SK-N-SH (cell line): ENCODE measurements around the gene OXSR1. TPM values are rescaled to one million over a fixed set of nuclear protein-coding genes. Genes with fewer than 3 reads are reported as not detected.
"Not testable (repeated sequence)": the region's sequence is repeated elsewhere in the genome, so short reads cannot be mapped to it uniquely, and the experiment has no call there.

Experiments used
- CTCF ChIA-PET: fragments of 300-600, 350-600 bp; formaldehyde crosslinking; extraction: SDS; loops from one replicate; lab custom pipeline; 2021; lab: Yijun Ruan, JAX
- POLR2A ChIA-PET: fragments of 350-600 bp; sonication (Branson Sonifier 250); formaldehyde crosslinking; extraction: SDS; loops from one replicate; lab custom pipeline; 2020; ENCODE audit warnings: antibody characterized with exemption, inconsistent platforms; lab: Yijun Ruan, JAX
- DNase-seq: peaks from one replicate; pipeline ENCODE4 v3.0.0; 2012
- H2AFZ ChIP-seq: fragments of 200-600 bp; sonication (generic); 2 replicates; pipeline ENCODE4 v1.8.1; 2016; ENCODE audit warnings: antibody characterized with exemption, mild to moderate bottlenecking, low read depth
- H3F3A ChIP-seq: fragments of 200-600 bp; sonication (generic); replicated peaks from 2 replicates; pipeline ENCODE3; 2016; ENCODE audit warnings: antibody characterized with exemption, mild to moderate bottlenecking; ENCODE audit not compliant: insufficient read depth
- H3K27ac ChIP-seq, 2 experiments: fragments of 200-500 bp in 1 of 2; fragments of 200-600 bp in 1 of 2; sonication (Bioruptor generic) in 1 of 2; sonication (generic), shearing (Covaris generic) in 1 of 2; 2 replicates each; pipeline versions ENCODE4 v1.5.1 to v1.6.1; 2014 to 2016; ENCODE audit warnings: low read depth in 2 of 2, inconsistent platforms in 1 of 2, low read length in 1 of 2, mild to moderate bottlenecking in 1 of 2, mixed read lengths in 1 of 2
- H3K27me3 ChIP-seq: fragments of 200-600 bp; sonication (generic), shearing (Covaris generic); 2 replicates; pipeline ENCODE4 v1.6.1; 2016; ENCODE audit warnings: mixed run types; ENCODE audit not compliant: insufficient read depth
- H3K36me3 ChIP-seq, 2 experiments: fragments of 200-500 bp in 1 of 2; fragments of 200-600 bp in 1 of 2; sonication (Bioruptor generic) in 1 of 2; sonication (generic) in 1 of 2; replicated peaks in 1 of 2; 2 replicates each; pipeline versions ENCODE3 to v1.5.1; 2014 to 2016; ENCODE audit warnings: low read length in 1 of 2, mild to moderate bottlenecking in 1 of 2; ENCODE audit not compliant: insufficient read depth in 2 of 2, control insufficient read depth in 1 of 2
- H3K4me1 ChIP-seq, 2 experiments: fragments of 200-500 bp in 1 of 2; fragments of 200-600 bp in 1 of 2; sonication (Bioruptor generic) in 1 of 2; sonication (generic), shearing (Covaris generic) in 1 of 2; 2 replicates each; pipeline versions ENCODE4 v1.5.1 to v1.6.1; 2014 to 2016; ENCODE audit warnings: low read depth in 1 of 2, low read length in 1 of 2, mixed run types in 1 of 2; ENCODE audit not compliant: insufficient read depth in 2 of 2, control insufficient read depth in 1 of 2
- H3K4me2 ChIP-seq: fragments of 200-600 bp; sonication (generic), shearing (Covaris generic); 2 replicates; pipeline ENCODE4 v1.6.1; 2017; ENCODE audit warnings: mixed run types
- H3K4me3 ChIP-seq, 2 experiments: fragments of 200-500 bp in 1 of 2; fragments of 200-600 bp in 1 of 2; sonication (Bioruptor generic) in 1 of 2; sonication (generic), shearing (Covaris generic) in 1 of 2; 2 replicates each; pipeline versions ENCODE4 v1.5.1 to v1.8.1; 2014 to 2016; ENCODE audit warnings: low read depth in 2 of 2, inconsistent platforms in 1 of 2, low read length in 1 of 2, mild to moderate bottlenecking in 1 of 2, mixed read lengths in 1 of 2, moderate library complexity in 1 of 2
- H3K79me2 ChIP-seq: fragments of 200-600 bp; sonication (generic); 2 replicates; pipeline ENCODE4 v1.8.1; 2017; ENCODE audit warnings: mild to moderate bottlenecking; ENCODE audit not compliant: insufficient read depth
- H3K9ac ChIP-seq: fragments of 200-600 bp; sonication (generic); 2 replicates; pipeline ENCODE4 v1.6.1; 2017; ENCODE audit warnings: mixed run types
- H3K9me2 ChIP-seq: fragments of 200-600 bp; sonication (generic); 2 replicates; pipeline ENCODE4 v1.6.1; 2017; ENCODE audit warnings: mixed run types
- H3K9me3 ChIP-seq: fragments of 200-600 bp; sonication (generic); 2 replicates; pipeline ENCODE4 v1.6.1; 2017; ENCODE audit warnings: mixed run types, mild to moderate bottlenecking, moderate library complexity
- H4K20me1 ChIP-seq: fragments of 200-600 bp; sonication (generic); 2 replicates; pipeline ENCODE4 v1.6.1; 2017; ENCODE audit warnings: mild to moderate bottlenecking, mixed run types; ENCODE audit not compliant: insufficient read depth
- CHD2 ChIP-seq: fragments of 150-350 bp; IDR thresholded peaks from 2 replicates; pipeline ENCODE4 v1.6.1; 2018; ENCODE audit warnings: low read length; ENCODE audit not compliant: partially characterized antibody
- EP300 ChIP-seq, 2 experiments: IDR thresholded peaks; 2 replicates each; pipeline versions ENCODE4 v1.4.0 to v1.6.1; 2012; ENCODE audit warnings: borderline replicate concordance in 1 of 2, low read depth in 1 of 2, low read length in 1 of 2
- FOXJ3 ChIP-seq: sonication (generic); formaldehyde crosslinking; IDR thresholded peaks from 2 replicates; pipeline ENCODE4 v1.5.1; 2020; ENCODE audit warnings: mild to moderate bottlenecking, missing genetic modification reagents
- GABPA ChIP-seq: IDR thresholded peaks from 2 replicates; pipeline ENCODE4 v1.4.0; 2012; ENCODE audit warnings: low read depth, mild to moderate bottlenecking
- NFIC ChIP-seq: IDR thresholded peaks from 2 replicates; pipeline ENCODE4 v1.4.0; 2012; ENCODE audit warnings: borderline replicate concordance
- NRF1 ChIP-seq: IDR thresholded peaks from 2 replicates; pipeline ENCODE4 v1.6.1; 2012; ENCODE audit warnings: low read depth, mild to moderate bottlenecking, low read length
- RXRA ChIP-seq: IDR thresholded peaks from 2 replicates; pipeline ENCODE4 v1.4.0; 2012; ENCODE audit warnings: low read depth, mild to moderate bottlenecking, borderline replicate concordance
- SMC3 ChIP-seq: IDR thresholded peaks from 2 replicates; pipeline ENCODE4 v1.6.1; 2012; ENCODE audit warnings: low read depth, low read length, improper control_type of control experiment
- TEAD4 ChIP-seq: IDR thresholded peaks from 2 replicates; pipeline ENCODE4 v1.4.0; 2012; ENCODE audit warnings: mild to moderate bottlenecking, borderline replicate concordance; ENCODE audit not compliant: insufficient read depth
- WGBS: methylation state at CpG from one replicate; pipeline ENCODE4 v1.1.6; 2017; ENCODE audit warnings: low lambda C conversion rate; 5-methylcytosine and 5-hydroxymethylcytosine counted together
- polyA plus RNA-seq, 3 experiments: library from polyadenylated mRNA; depleted of rRNA; stranded (reverse); fragments of >200 nt; gene quantifications; 2 replicates each; pipeline ENCODE4 v1.2.3, GENCODE V29; 2012

Gene OXSR1
- polyA plus RNA-seq, 1 of the 3 experiments (the other 2 are of a cell fraction), result 22.3 TPM

GRCh38 chr3:38157595-38157994 is 7.7 kb upstream of the OXSR1 start:
- Histone ChIP-seq H3K27ac (no peak overlapping the region), H3K9me3 (no peaks in the 10 kb centered on the region), H4K20me1 (no peaks in the 10 kb centered on the region), H2AFZ (no peak overlapping the region), H3K9ac (no peak overlapping the region), H3K4me1 (no peaks in the 10 kb centered on the region; a peak in 1 of 4 replicates), H3K79me2 (no peaks in the 10 kb centered on the region; the same call in 1 of the 2 replicates), H3K4me3 (no peak overlapping the region), H3K4me2 (no peak overlapping the region), H3K9me2 (no peaks in the 10 kb centered on the region), H3K27me3 (no peaks in the 10 kb centered on the region), H3F3A (no peaks in the 10 kb centered on the region), H3K36me3 (no peaks in the 10 kb centered on the region)
- ChIA-PET CTCF (interaction anchor here (0.7 to 1.3 kb wide), 2 partner anchors 189 to 322 kb away, joined by 4 to 5 read pairs; partner anchors contain the start of gene XYLB), POLR2A (no interaction called here)
- DNase-seq, result no peak
- 92% methylated on average over 3 of the region's 3 CpGs for whole genome bisulfite sequencing
- peak; percentile 44 for TF ChIP-seq NFIC
- no peak for TF ChIP-seq FOXJ3 (CRISPR knock-in tag)
- TF ChIP-seq CHD2, result no peak

DNA sequence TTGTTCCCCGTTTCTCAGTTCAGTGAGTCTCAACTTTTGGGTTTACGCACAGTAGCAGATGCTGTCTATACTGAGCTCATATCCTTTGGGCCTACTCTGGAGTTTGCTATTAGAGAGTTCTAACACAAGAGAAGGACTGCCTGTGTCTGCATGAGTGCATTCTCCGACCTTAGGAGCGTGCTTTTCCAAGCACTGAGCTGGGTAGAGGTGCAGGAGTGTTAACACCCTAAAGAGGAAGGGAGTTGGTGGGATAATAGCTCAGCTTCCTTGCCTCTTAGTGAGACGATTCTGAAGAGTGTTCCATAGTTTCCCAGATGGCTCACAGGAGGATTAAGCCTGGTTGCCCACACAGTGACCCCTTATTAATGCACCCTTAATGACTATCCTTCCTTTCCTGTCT is 6.9 kb upstream of the OXSR1 start:
- Histone ChIP-seq H3K4me2 (no peak overlapping the region), H3K79me2 (no peaks in the 10 kb centered on the region; the same call in 1 of the 2 replicates), H3K36me3 (no peaks in the 10 kb centered on the region), H2AFZ (no peak overlapping the region), H3K4me1 (no peaks in the 10 kb centered on the region; a peak in 1 of 4 replicates), H3K27me3 (no peaks in the 10 kb centered on the region), H3K9ac (no peak overlapping the region), H4K20me1 (no peaks in the 10 kb centered on the region), H3K27ac (no peak overlapping the region), H3K9me3 (no peaks in the 10 kb centered on the region), H3K9me2 (no peaks in the 10 kb centered on the region), H3K4me3 (no peak overlapping the region), H3F3A (peaks cover 6% of the 10 kb centered on the region)
- no peak for DNase-seq
- TF ChIP-seq GABPA (no peak), SMC3 (no peak), CHD2 (no peak), NRF1 (no peak), TEAD4 (no peak), RXRA (no peak), EP300 (IDR thresholded peaks at IDR 0.05; ENCODE audit: borderline replicate concordance in 1 of 2, low read depth in 1 of 2, low read length in 1 of 2) (no peak)
- POLR2A ChIA-PET, result no interaction called here
- WGBS, result 81% methylated on average over 5 of the region's 5 CpGs
- CTCF ChIA-PET, result interaction anchor here (1.0 to 1.3 kb wide), 2 partner anchors 19 to 321 kb away, joined by 3 to 5 read pairs; no protein-coding TSS in a partner anchor

- H3K4me1 ChIP-seq, POLR2A ChIA-PET, H3K79me2 ChIP-seq, H3K4me2 ChIP-seq, H3K9me2 ChIP-seq, DNase-seq, H3K4me3 ChIP-seq, H4K20me1 ChIP-seq, H3K9ac ChIP-seq, H3K9me3 ChIP-seq, H2AFZ ChIP-seq, H3K36me3 ChIP-seq, CTCF ChIA-PET, H3K27me3 ChIP-seq, H3K27ac ChIP-seq: not testable (repeated sequence)
- H3F3A ChIP-seq, result peaks cover 11% of the 10 kb centered on the region
- WGBS, result 85% methylated on average over 11 of the region's 11 CpGs
Observed at GRCh38 chr3:38160704-38161103, 4.6 kb upstream of the OXSR1 start.
